Measurements from ENCODE around the gene LNX1. TPM values are rescaled to one million over a fixed set of nuclear protein-coding genes. Genes with fewer than 3 reads are reported as not detected.

LNX1 gene
- total and polyA plus RNA-seq, 9 donors: 0.35 to 4.4 (median 1.5) TPM

GRCh38 chr4:53520116-53520515 is 71.2 kb downstream of the LNX1 start:
- no peak overlapping the region for H3K27ac ChIP-seq
- H3K9me3 ChIP-seq: no peaks in the 10 kb centered on the region
- no peaks in the 10 kb centered on the region for H3K36me3 ChIP-seq
- H3K27me3 ChIP-seq: no peaks in the 10 kb centered on the region
- DNase-seq: no peak
- intact Hi-C loops (cut with DNase I): no loop called here
- TF ChIP-seq POLR2A (IDR thresholded peaks at IDR 0.05) (no peak), CTCF (IDR thresholded peaks at IDR 0.05) (no peak), EP300 (IDR thresholded peaks at IDR 0.05) (no peak)
- no peaks in the 10 kb centered on the region for H3K4me1 ChIP-seq (ENCODE audit: insufficient read depth)
- H3K4me3 ChIP-seq: no peak overlapping the region
- WGBS, 3 donors: 73 to 83% (median 74%) methylated on average over 6 of the region's 6 CpGs

DNA sequence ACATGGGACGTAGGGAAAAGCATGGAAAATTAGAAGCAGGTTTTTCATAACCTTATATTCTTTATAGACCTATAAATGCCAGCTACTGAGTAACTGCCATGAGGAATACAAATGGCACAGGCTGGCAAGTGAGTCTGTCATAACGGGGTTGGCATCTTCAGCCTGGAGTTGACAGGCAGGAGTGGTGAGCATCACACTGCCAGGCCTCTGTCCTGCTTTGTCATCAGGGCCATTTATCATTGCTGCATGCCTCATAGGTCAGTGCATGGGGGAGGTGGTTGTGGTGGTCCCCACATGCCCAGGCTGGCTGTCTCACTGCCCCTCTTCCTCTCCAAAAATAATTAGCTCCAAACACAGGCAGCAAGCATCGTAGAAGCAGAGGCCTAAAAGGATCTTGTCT is 72.5 kb downstream of the LNX1 start:
- H3K4me1 ChIP-seq (ENCODE audit: insufficient read depth): no peaks in the 10 kb centered on the region
- 82 to 93% (median 90%) methylated on average over 3 of the region's 3 CpGs for WGBS, 3 donors
- no peaks in the 10 kb centered on the region for H3K27me3 ChIP-seq
- no peak overlapping the region for H3K4me3 ChIP-seq
- no peaks in the 10 kb centered on the region for H3K9me3 ChIP-seq
- no peak overlapping the region for H3K27ac ChIP-seq
- intact Hi-C loops (cut with DNase I): no loop called here
- no peaks in the 10 kb centered on the region for H3K36me3 ChIP-seq
- no peak for TF ChIP-seq POLR2A (IDR thresholded peaks at IDR 0.05)
- TF ChIP-seq CTCF (IDR thresholded peaks at IDR 0.05): no peak
- DNase-seq: no peak

- TF ChIP-seq EP300 (IDR thresholded peaks at IDR 0.05) (no peak), CTCF (IDR thresholded peaks at IDR 0.05) (no peak), POLR2A (IDR thresholded peaks at IDR 0.05) (no peak)
- intact Hi-C loops (cut with DNase I): no loop called here
- Histone ChIP-seq H3K4me1 (ENCODE audit: insufficient read depth) (no peaks in the 10 kb centered on the region), H3K9me3 (no peaks in the 10 kb centered on the region), H3K27ac (no peak overlapping the region), H3K36me3 (no peaks in the 10 kb centered on the region), H3K4me3 (no peak overlapping the region), H3K27me3 (no peaks in the 10 kb centered on the region)
- WGBS, 3 donors: 92 to 95% (median 94%) methylated on average over 4 of the region's 4 CpGs
- DNase-seq: no peak
Measured at GRCh38 chr4:53515076-53515475, 76.2 kb downstream of the LNX1 start.

DNA sequence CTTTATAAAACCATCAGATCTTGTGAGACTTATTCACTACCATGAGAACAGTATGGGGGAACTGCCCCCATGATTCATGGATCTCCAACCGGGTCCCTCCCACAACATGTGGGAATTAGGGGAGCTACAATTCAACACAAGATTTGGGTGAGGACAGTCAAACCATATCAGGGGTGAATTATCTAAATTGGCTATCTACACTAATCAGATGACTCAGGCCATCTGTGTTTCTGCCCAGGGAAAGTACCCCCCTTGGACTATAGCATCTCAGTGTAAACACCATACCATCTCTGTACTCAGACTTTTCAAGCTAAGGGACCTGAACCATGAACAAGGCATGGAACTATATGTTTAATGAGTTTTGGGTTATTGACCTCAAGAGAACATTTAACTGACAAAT is 76.8 kb downstream of the LNX1 start:
- WGBS, 3 donors: 0% methylated on average over 1 of the region's 1 CpG
- Histone ChIP-seq H3K36me3 (no peaks in the 10 kb centered on the region), H3K27ac (no peak overlapping the region), H3K9me3 (no peaks in the 10 kb centered on the region), H3K4me1 (ENCODE audit: insufficient read depth) (no peaks in the 10 kb centered on the region), H3K4me3 (no peak overlapping the region), H3K27me3 (no peaks in the 10 kb centered on the region)
- no peak for TF ChIP-seq EP300 (IDR thresholded peaks at IDR 0.05)
- no peak for TF ChIP-seq POLR2A (IDR thresholded peaks at IDR 0.05)
- no peak for TF ChIP-seq CTCF (IDR thresholded peaks at IDR 0.05)
- DNase-seq: no peak
- intact Hi-C loops (cut with DNase I): no loop called here

DNA sequence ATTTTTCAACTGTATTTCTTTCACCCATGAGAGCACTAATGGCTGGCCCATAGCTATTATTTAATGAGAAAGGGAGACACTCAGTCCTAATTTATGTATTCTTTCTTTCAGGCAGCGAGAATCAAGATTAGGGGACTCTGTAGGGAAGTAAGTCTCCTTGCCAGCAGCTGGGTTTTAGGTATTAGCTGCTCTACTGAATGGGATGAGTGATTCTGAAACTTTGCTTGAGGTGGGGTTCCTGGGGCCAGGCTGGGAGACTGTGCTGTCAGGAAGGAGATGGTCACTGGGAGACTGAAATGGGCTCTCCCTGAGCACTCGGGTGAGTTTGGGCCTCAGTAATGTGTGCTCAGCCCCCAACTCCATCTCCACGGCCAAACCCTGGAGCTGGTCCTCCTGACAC is 78.7 kb downstream of the LNX1 start:
- WGBS, 3 donors: 28 to 31% (median 28%) methylated on average over 3 of the region's 3 CpGs
- DNase-seq: no peak

More for the DNA sequence above, 78.7 kb downstream of the LNX1 start:
- TF ChIP-seq POLR2A (IDR thresholded peaks at IDR 0.05) (no peak), CTCF (IDR thresholded peaks at IDR 0.05) (no peak), EP300 (IDR thresholded peaks at IDR 0.05) (no peak)
- Histone ChIP-seq H3K36me3 (no peaks in the 10 kb centered on the region), H3K9me3 (no peaks in the 10 kb centered on the region), H3K4me3 (no peak overlapping the region), H3K4me1 (ENCODE audit: insufficient read depth) (no peaks in the 10 kb centered on the region), H3K27ac (no peak overlapping the region), H3K27me3 (no peaks in the 10 kb centered on the region)
- intact Hi-C loops (cut with DNase I): no loop called here
